Measurements from ENCODE around the gene USP25. TPM values are rescaled to one million over a fixed set of nuclear protein-coding genes. Genes with fewer than 3 reads are reported as not detected.

The USP25 gene
- total and polyA plus RNA-seq, 2 donors (not counting 1 experiment from before 2014, with no cell fraction given), result 40.6 to 65.7 TPM

DNA sequence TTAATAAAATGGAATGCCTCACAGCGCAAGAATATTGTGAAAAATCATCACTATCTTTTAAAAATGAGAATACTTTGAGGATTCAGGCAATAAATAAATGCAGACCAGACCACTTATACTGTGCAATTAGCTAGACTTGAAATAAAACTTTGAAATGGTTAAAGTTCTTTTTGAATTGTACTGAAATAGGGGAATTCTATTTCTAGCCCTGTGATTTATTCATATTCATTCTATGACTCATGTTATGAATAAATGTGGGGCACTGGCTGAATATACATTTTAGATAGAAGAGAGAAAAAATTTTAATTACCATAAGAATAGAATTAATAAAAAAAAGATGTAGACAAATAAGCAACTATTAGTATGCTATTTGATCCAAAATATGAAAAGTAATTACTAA is 16.4 kb upstream of the USP25 start:
- Histone ChIP-seq H3K4me2 (ENCODE audit: extremely low read depth, insufficient read depth, low read length) (no peak overlapping the region), H4K20me1 (ENCODE audit: control insufficient read depth, extremely low read depth, insufficient read depth, low read length) (no peaks in the 10 kb centered on the region), H3K36me3 (ENCODE audit: control insufficient read depth, insufficient read depth, low read length) (no peaks in the 10 kb centered on the region), H3K4me3 (replicated peaks in 1 of 4; ENCODE audit: control extremely low read depth in 1 of 4, insufficient read depth in 1 of 4, low read depth in 3 of 4, low read length in 4 of 4) (no peak overlapping the region), H3K4me1 (ENCODE audit: control insufficient read depth, extremely low read depth, insufficient read depth, low read length) (no peaks in the 10 kb centered on the region), H3K27me3 (ENCODE audit: control insufficient read depth, insufficient read depth, low read length) (no peaks in the 10 kb centered on the region), H3K9ac (ENCODE audit: insufficient read depth, low read length) (no peak overlapping the region), H3K9me3 (ENCODE audit: control insufficient read depth, insufficient read depth, low read depth, low read length) (no peaks in the 10 kb centered on the region), H3K27ac (ENCODE audit: insufficient read depth, low read length) (no peak overlapping the region), H2AFZ (ENCODE audit: low read length) (no peak overlapping the region), H3K79me2 (ENCODE audit: control insufficient read depth, insufficient read depth, low read length) (no peaks in the 10 kb centered on the region)
- no peak for DNase-seq (ENCODE audit: low read depth in 2 of 2)
- TF ChIP-seq CTCF (conservative IDR thresholded peaks at IDR 0.05 in 1 of 2, IDR thresholded peaks at IDR 0.05 in 1 of 2; ENCODE audit: low read depth in 1 of 2, low read length in 2 of 2), result no peak
- TF ChIP-seq EZH2 (IDR thresholded peaks at IDR 0.05; ENCODE audit: low read length, missing control alignments), result no peak

- H2AFZ ChIP-seq (ENCODE audit: low read length), result no peak overlapping the region
- no peak overlapping the region for H3K9ac ChIP-seq (ENCODE audit: insufficient read depth, low read length)
- no peaks in the 10 kb centered on the region for H3K36me3 ChIP-seq (ENCODE audit: control insufficient read depth, insufficient read depth, low read length)
- H3K4me3 ChIP-seq (replicated peaks in 1 of 4; ENCODE audit: control extremely low read depth in 1 of 4, insufficient read depth in 1 of 4, low read depth in 3 of 4, low read length in 4 of 4), result no peak overlapping the region
- no peaks in the 10 kb centered on the region for H3K4me1 ChIP-seq (ENCODE audit: control insufficient read depth, extremely low read depth, insufficient read depth, low read length)
- H3K27me3 ChIP-seq (ENCODE audit: control insufficient read depth, insufficient read depth, low read length), result no peaks in the 10 kb centered on the region
- no peaks in the 10 kb centered on the region for H4K20me1 ChIP-seq (ENCODE audit: control insufficient read depth, extremely low read depth, insufficient read depth, low read length)
- H3K79me2 ChIP-seq (ENCODE audit: control insufficient read depth, insufficient read depth, low read length), result no peaks in the 10 kb centered on the region
- H3K9me3 ChIP-seq (ENCODE audit: control insufficient read depth, insufficient read depth, low read depth, low read length), result no peaks in the 10 kb centered on the region
- H3K27ac ChIP-seq (ENCODE audit: insufficient read depth, low read length), result no peak overlapping the region
- no peak overlapping the region for H3K4me2 ChIP-seq (ENCODE audit: extremely low read depth, insufficient read depth, low read length)
- TF ChIP-seq EZH2 (IDR thresholded peaks at IDR 0.05; ENCODE audit: low read length, missing control alignments) (no peak), CTCF (conservative IDR thresholded peaks at IDR 0.05 in 1 of 2, IDR thresholded peaks at IDR 0.05 in 1 of 2; ENCODE audit: low read depth in 1 of 2, low read length in 2 of 2) (no peak)
- DNase-seq (ENCODE audit: low read depth in 2 of 2), result no peak
Measured at GRCh38 chr21:15718711-15719110, 11.1 kb upstream of the USP25 start.

DNA sequence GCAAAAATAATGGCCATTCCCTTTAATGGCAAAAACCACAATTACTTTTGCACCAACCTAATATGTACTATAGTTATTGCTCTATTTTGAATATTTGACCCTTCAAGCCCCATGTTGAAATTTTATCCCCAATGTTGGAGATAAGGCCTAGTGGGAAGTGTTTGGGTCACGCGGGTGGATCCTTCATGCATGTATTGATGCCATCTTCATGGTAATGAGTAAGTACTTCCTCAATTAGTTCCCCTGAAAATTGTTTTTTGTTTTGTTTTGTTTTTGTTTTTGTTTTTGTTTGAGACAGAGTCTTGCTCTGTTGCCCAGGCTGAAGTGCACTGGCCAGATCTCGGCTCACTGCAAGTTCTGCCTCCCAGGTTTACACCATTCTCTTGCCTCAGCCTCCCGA is 9.8 kb upstream of the USP25 start:
- Histone ChIP-seq H3K9ac (ENCODE audit: insufficient read depth, low read length) (no peak overlapping the region), H3K79me2 (ENCODE audit: control insufficient read depth, insufficient read depth, low read length) (no peaks in the 10 kb centered on the region), H3K27ac (ENCODE audit: insufficient read depth, low read length) (no peak overlapping the region), H3K4me3 (replicated peaks in 1 of 4; ENCODE audit: control extremely low read depth in 1 of 4, insufficient read depth in 1 of 4, low read depth in 3 of 4, low read length in 4 of 4) (no peak overlapping the region), H3K4me1 (ENCODE audit: control insufficient read depth, extremely low read depth, insufficient read depth, low read length) (no peaks in the 10 kb centered on the region), H2AFZ (ENCODE audit: low read length) (no peak overlapping the region), H3K36me3 (ENCODE audit: control insufficient read depth, insufficient read depth, low read length) (no peaks in the 10 kb centered on the region), H3K9me3 (ENCODE audit: control insufficient read depth, insufficient read depth, low read depth, low read length) (no peaks in the 10 kb centered on the region), H4K20me1 (ENCODE audit: control insufficient read depth, extremely low read depth, insufficient read depth, low read length) (no peaks in the 10 kb centered on the region), H3K4me2 (ENCODE audit: extremely low read depth, insufficient read depth, low read length) (no peak overlapping the region), H3K27me3 (ENCODE audit: control insufficient read depth, insufficient read depth, low read length) (no peaks in the 10 kb centered on the region)
- TF ChIP-seq CTCF (conservative IDR thresholded peaks at IDR 0.05 in 1 of 2, IDR thresholded peaks at IDR 0.05 in 1 of 2; ENCODE audit: low read depth in 1 of 2, low read length in 2 of 2) (no peak), EZH2 (IDR thresholded peaks at IDR 0.05; ENCODE audit: low read length, missing control alignments) (no peak)
- no peak for DNase-seq (ENCODE audit: low read depth in 2 of 2)
